WTC11 (cell line): Measurements from ENCODE around the gene PIGX. TPM values are rescaled to one million over a fixed set of nuclear protein-coding genes. Genes with fewer than 3 reads are reported as not detected.

Source experiments
- ATAC-seq: fragments of 200-7000 bp; cut with Tn5 transposase; 2 replicates; pipeline ENCODE4 v1.10.0; 2021; ENCODE audit warnings: mild to moderate bottlenecking, moderate library complexity
- CTCF ChIA-PET: fragments of 300-600 bp; sonication (Branson Sonifier 250); formaldehyde crosslinking; loops from one replicate; lab custom pipeline; 2021; ENCODE audit warnings: antibody characterized with exemption; lab: Charles Lee
- POLR2A ChIA-PET: fragments of 350-600 bp; sonication (Branson Sonifier 250); formaldehyde crosslinking; loops from one replicate; lab custom pipeline; 2021; ENCODE audit warnings: antibody characterized with exemption; lab: Charles Lee
- DNase-seq: peaks from one replicate; pipeline ENCODE4 v3.0.0; 2021; ENCODE audit warnings: low spot score
- H3K27ac Mint-ChIP-seq: 2 replicates; pipeline ENCODE4 v1.8.0; 2021; ENCODE audit warnings: mixed read lengths
- H3K27me3 Mint-ChIP-seq: 2 replicates; pipeline ENCODE4 v1.8.0; 2021; ENCODE audit warnings: low read depth, mild to moderate bottlenecking, moderate library complexity, mixed read lengths
- H3K36me3 Mint-ChIP-seq: 2 replicates; pipeline ENCODE4 v1.8.0; 2021; ENCODE audit warnings: mixed read lengths
- H3K4me1 Mint-ChIP-seq: 2 replicates; pipeline ENCODE4 v1.8.0; 2022; ENCODE audit warnings: mixed read lengths
- H3K4me3 Mint-ChIP-seq: 2 replicates; pipeline ENCODE4 v1.8.0; 2021; ENCODE audit warnings: mild to moderate bottlenecking, moderate library complexity, mixed read lengths
- H3K9me3 Mint-ChIP-seq: 2 replicates; pipeline ENCODE4 v1.8.0; 2021; ENCODE audit warnings: mixed read lengths
- ARID4B ChIP-seq: sonication (generic); formaldehyde crosslinking; IDR thresholded peaks from 2 replicates; pipeline ENCODE4 v1.8.0; 2023; ENCODE audit warnings: missing genetic modification reagents, mild to moderate bottlenecking, borderline replicate concordance
- CDX4 ChIP-seq: fragments of 250-450 bp; sonication (Bioruptor Pico); IDR thresholded peaks from 2 replicates; pipeline ENCODE4 v1.9.0; 2021; ENCODE audit warnings: moderate library complexity, mild to moderate bottlenecking, inconsistent platforms, borderline replicate concordance
- CREM ChIP-seq: sonication (generic); formaldehyde crosslinking; IDR thresholded peaks from 2 replicates; pipeline ENCODE4 v1.8.1; 2022; ENCODE audit warnings: mild to moderate bottlenecking, missing genetic modification reagents, moderate library complexity
- E2F5 ChIP-seq: sonication (generic); formaldehyde crosslinking; IDR thresholded peaks from 2 replicates; pipeline ENCODE4 v1.8.1; 2022; ENCODE audit warnings: mild to moderate bottlenecking, moderate library complexity, missing genetic modification reagents
- FOXK1 ChIP-seq: sonication (generic); formaldehyde crosslinking; IDR thresholded peaks from 2 replicates; pipeline ENCODE4 v1.8.0; 2022; ENCODE audit warnings: mild to moderate bottlenecking, moderate library complexity, missing genetic modification reagents
- GTF2I ChIP-seq: fragments of 250-450 bp; sonication (Bioruptor Pico); conservative IDR thresholded peaks from 2 replicates; pipeline ENCODE4 v1.4.0; 2021; ENCODE audit warnings: mild to moderate bottlenecking
- IRF2 ChIP-seq: sonication (generic); formaldehyde crosslinking; IDR thresholded peaks from 2 replicates; pipeline ENCODE4 v1.8.0; 2022; ENCODE audit warnings: low read depth, missing genetic modification reagents, borderline replicate concordance
- NFATC4 ChIP-seq: fragments of 250-450 bp; sonication (Bioruptor Pico); IDR thresholded peaks from 2 replicates; pipeline ENCODE4 v1.9.0; 2021; ENCODE audit warnings: mild to moderate bottlenecking
- SMAD3 ChIP-seq: sonication (generic); formaldehyde crosslinking; IDR thresholded peaks from 2 replicates; pipeline ENCODE4 v1.8.0; 2022; ENCODE audit warnings: missing genetic modification reagents, mild to moderate bottlenecking, borderline replicate concordance
- SOX15 ChIP-seq: fragments of 250-450 bp; sonication (Bioruptor Pico); IDR thresholded peaks from 2 replicates; pipeline ENCODE4 v1.9.0; 2021; ENCODE audit warnings: mild to moderate bottlenecking
- TCF7 ChIP-seq: sonication (generic); formaldehyde crosslinking; IDR thresholded peaks from 2 replicates; pipeline ENCODE4 v1.8.0; 2022; ENCODE audit warnings: mild to moderate bottlenecking, low read depth, missing genetic modification reagents, moderate library complexity
- TEAD4 ChIP-seq: sonication (generic); formaldehyde crosslinking; IDR thresholded peaks from 2 replicates; pipeline ENCODE4 v1.8.0; 2022; ENCODE audit warnings: mild to moderate bottlenecking, missing genetic modification reagents
- USF1 ChIP-seq: sonication (generic); formaldehyde crosslinking; IDR thresholded peaks from 2 replicates; pipeline ENCODE4 v1.8.0; 2022; ENCODE audit warnings: mild to moderate bottlenecking, missing genetic modification reagents
- ZNF281 ChIP-seq: sonication (generic); formaldehyde crosslinking; IDR thresholded peaks from 2 replicates; pipeline ENCODE4 v1.8.0; 2023; ENCODE audit warnings: mild to moderate bottlenecking, missing genetic modification reagents
- ZNF512 ChIP-seq: sonication (generic); formaldehyde crosslinking; IDR thresholded peaks from 2 replicates; pipeline ENCODE4 v1.8.1; 2022; ENCODE audit warnings: missing genetic modification reagents, borderline replicate concordance
- total RNA-seq: library from RNA; stranded (reverse); gene quantifications from 3 replicates; pipeline ENCODE4 v1.2.3, GENCODE V29; 2021

PIGX gene
- total RNA-seq, 1 experiment from 2014 or later, result 12.8 TPM

- TF ChIP-seq ZNF512 (CRISPR knock-in tag), result no peak
- no peak for TF ChIP-seq TEAD4
- no peak for TF ChIP-seq SOX15
- TF ChIP-seq ZNF281 (CRISPR knock-in tag), result no peak
- TF ChIP-seq GTF2I (CRISPR knock-in tag), result no peak
- no peak for TF ChIP-seq FOXK1 (CRISPR knock-in tag)
- Mint-ChIP-seq H3K4me1 (peaks cover 35% of the 10 kb centered on the region), H3K27me3 (no peaks in the 10 kb centered on the region), H3K27ac (peak overlapping the region; percentile 76), H3K9me3 (0 out of 2 replicates have a peak, but pooled peaks cover 4% of the 10 kb centered on the region), H3K4me3 (no peak overlapping the region), H3K36me3 (peaks cover 16% of the 10 kb centered on the region)
- DNase-seq (no peak), ATAC-seq (no peak)
- POLR2A ChIA-PET, result no interaction called here
- CTCF ChIA-PET, result no interaction called here
These were observed 60.7 kb downstream of the PIGX start for GRCh38 chr3:196772897-196773296.

- DNase-seq (no peak), ATAC-seq (no peak)
- no peaks in the 10 kb centered on the region for H3K27me3 Mint-ChIP-seq
- peak overlapping the region; percentile 87 for H3K27ac Mint-ChIP-seq
- ChIA-PET POLR2A (no interaction called here), CTCF (interaction anchor here (1.2 kb wide), 1 partner anchor 246 kb away, joined by 3 read pairs; no protein-coding TSS in a partner anchor)
- peaks cover 35% of the 10 kb centered on the region for H3K4me1 Mint-ChIP-seq
- peaks cover 28% of the 10 kb centered on the region for H3K36me3 Mint-ChIP-seq
- no peak overlapping the region for H3K4me3 Mint-ChIP-seq
- no peak for TF ChIP-seq IRF2 (CRISPR knock-in tag)
- no peak for TF ChIP-seq USF1 (CRISPR knock-in tag)
- TF ChIP-seq SMAD3 (CRISPR knock-in tag), result no peak
- TF ChIP-seq TCF7 (CRISPR knock-in tag), result no peak
- no peak for TF ChIP-seq CDX4 (CRISPR knock-in tag)
- TF ChIP-seq FOXK1 (CRISPR knock-in tag), result no peak
- TF ChIP-seq CREM, result no peak
- TF ChIP-seq NFATC4 (CRISPR knock-in tag), result no peak
- no peak for TF ChIP-seq ARID4B
- no peak for TF ChIP-seq E2F5 (CRISPR knock-in tag)
- peaks cover 12% of the 10 kb centered on the region for H3K9me3 Mint-ChIP-seq
These were observed 62.1 kb downstream of the PIGX start for GRCh38 chr3:196774191-196774820.
